ENCODE data around the gene NDUFC2.

NDUFC2 gene

DNA sequence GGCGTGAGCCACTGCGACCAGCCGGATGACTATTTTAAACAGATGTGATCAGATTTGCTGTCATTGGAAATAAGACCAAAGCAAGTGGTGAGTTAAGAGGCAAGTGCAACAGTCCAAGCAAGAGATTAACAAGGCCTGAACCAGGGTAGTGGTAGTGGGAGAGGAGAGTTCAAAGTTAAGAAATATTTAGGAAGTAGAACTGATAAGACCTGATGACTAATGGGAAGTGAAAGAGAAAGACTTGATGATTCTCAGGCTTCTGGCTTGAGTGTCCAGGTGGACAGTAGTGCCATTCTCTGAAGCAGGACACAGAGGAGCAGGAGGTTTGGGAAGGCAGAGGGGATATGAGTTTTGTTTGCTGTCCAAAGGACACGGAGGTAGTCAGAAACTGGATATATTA, 7.2 kb downstream of the NDUFC2 start:
- no peak for TF ChIP-seq CTCF (IDR thresholded peaks at IDR 0.05; ENCODE audit: control extremely low read depth, extremely low read depth, low read depth, missing control alignments)
- POLR2A ChIA-PET, result interaction anchor here (0.6 kb wide), 1 partner anchor 12 kb away, joined by 8 read pairs; no protein-coding TSS in a partner anchor
- DNase-seq (ENCODE audit: extremely low spot score), result no peak
- CTCF ChIA-PET, result no interaction called here

DNA sequence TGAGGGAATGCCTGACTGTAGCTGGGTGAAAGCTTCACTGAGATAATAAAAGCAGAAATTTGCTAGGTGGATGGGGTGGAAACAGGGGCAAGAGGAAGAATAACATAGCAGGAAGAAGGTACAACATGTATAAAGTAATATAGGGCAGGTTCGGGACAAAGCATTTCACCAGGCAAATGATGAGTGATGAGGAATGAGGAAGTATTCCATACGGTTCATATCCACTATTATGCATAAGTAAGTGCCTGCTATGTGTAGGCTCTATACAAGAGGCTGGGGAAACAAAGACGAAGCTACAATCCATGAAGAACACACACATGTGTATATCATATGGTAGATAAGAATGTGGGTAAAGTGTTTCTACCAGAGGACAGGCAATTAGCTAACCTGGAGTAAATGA, 7.9 kb downstream of the NDUFC2 start:
- CTCF ChIA-PET, result interaction anchor here (1.2 to 1.4 kb wide), 2 partner anchors 26 to 32 kb away, joined by 3 to 4 read pairs; no protein-coding TSS in a partner anchor
- DNase-seq (ENCODE audit: extremely low spot score), result no peak
- POLR2A ChIA-PET, result interaction anchor here (0.6 kb wide), 1 partner anchor 11 kb away, joined by 8 read pairs; no protein-coding TSS in a partner anchor
- no peak for TF ChIP-seq CTCF (IDR thresholded peaks at IDR 0.05; ENCODE audit: control extremely low read depth, extremely low read depth, low read depth, missing control alignments)

- TF ChIP-seq CTCF (IDR thresholded peaks at IDR 0.05; ENCODE audit: control extremely low read depth, extremely low read depth, low read depth, missing control alignments), result no peak
- no peak for DNase-seq (ENCODE audit: extremely low spot score)
- CTCF ChIA-PET, result interaction anchor here (1.2 to 1.4 kb wide), 3 partner anchors 25 to 76 kb away, joined by 3 to 4 read pairs (median 3); partner anchors contain the start of gene INTS4
- POLR2A ChIA-PET, result interaction anchor here (0.5 kb wide), 1 partner anchor 49 kb away, joined by 6 read pairs; no protein-coding TSS in a partner anchor
Measured at GRCh38 chr11:78070621-78071020, 9.0 kb downstream of the NDUFC2 start.

DNA sequence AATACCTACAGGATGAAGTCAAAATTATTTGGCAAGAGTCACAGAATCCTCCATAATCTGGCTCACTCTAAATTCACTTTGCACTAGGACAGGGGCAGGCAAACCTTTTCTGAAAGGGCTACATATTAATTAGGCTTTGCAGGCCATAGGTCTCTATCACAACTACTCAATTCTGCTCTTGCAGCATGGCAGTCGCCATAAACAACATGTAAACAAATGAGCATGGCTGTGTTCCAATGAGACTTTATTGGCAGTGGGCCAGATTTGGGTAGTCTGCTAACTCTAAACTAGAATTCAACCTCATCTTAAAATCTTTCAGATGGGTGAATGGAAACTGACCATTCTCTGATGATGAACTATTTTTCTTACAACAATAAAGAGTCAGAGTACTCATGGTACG, 10.2 kb downstream of the NDUFC2 start:
- POLR2A ChIA-PET, result no interaction called here
- no peak for DNase-seq (ENCODE audit: extremely low spot score)
- CTCF ChIA-PET, result interaction anchor here (1.3 kb wide), 1 partner anchor 9 kb away, joined by 4 read pairs; no protein-coding TSS in a partner anchor
- TF ChIP-seq CTCF (IDR thresholded peaks at IDR 0.05; ENCODE audit: control extremely low read depth, extremely low read depth, low read depth, missing control alignments), result no peak

GRCh38 chr11:78067704-78068103, 12.0 kb downstream of the NDUFC2 start:
- TF ChIP-seq CTCF (IDR thresholded peaks at IDR 0.05; ENCODE audit: control extremely low read depth, extremely low read depth, low read depth, missing control alignments), result no peak
- ChIA-PET CTCF (interaction anchor here (1.3 to 1.7 kb wide), 2 partner anchors 9 to 22 kb away, joined by 3 to 5 read pairs; no protein-coding TSS in a partner anchor), POLR2A (no interaction called here)
- no peak for DNase-seq (ENCODE audit: extremely low spot score)

- ChIA-PET POLR2A (no interaction called here), CTCF (interaction anchor here (0.9 to 1.9 kb wide), 2 partner anchors 10 to 21 kb away, joined by 4 to 7 read pairs; no protein-coding TSS in a partner anchor)
- TF ChIP-seq CTCF (IDR thresholded peaks at IDR 0.05; ENCODE audit: control extremely low read depth, extremely low read depth, low read depth, missing control alignments), result no peak
- DNase-seq (ENCODE audit: extremely low spot score), result no peak
Measured at GRCh38 chr11:78066471-78066870, 13.2 kb downstream of the NDUFC2 start.
